CD14-positive monocyte (primary cell): ENCODE results near the gene GNLY. TPM values are rescaled to one million over a fixed set of nuclear protein-coding genes. Genes with fewer than 3 reads are reported as not detected.

Experiments used
- DNase-seq, 3 donors: peaks; one replicate each; pipeline ENCODE4 v3.0.0-alpha.2; 2011 to 2022
- H2AFZ ChIP-seq: 2 replicates; pipeline ENCODE4 v1.6.0; 2012; ENCODE audit warnings: mild to moderate bottlenecking, low read depth, low read length, inconsistent platforms; ENCODE audit not compliant: insufficient read depth, poor library complexity, severe bottlenecking
- H3K27ac ChIP-seq, 2 donors: 1 replicate in 1 of 2; 2 replicates in 1 of 2; pipeline ENCODE4 v1.5.1; 2012 to 2013; ENCODE audit warnings: low read length in 2 of 2, control low read depth in 1 of 2, inconsistent platforms in 1 of 2, low read depth in 1 of 2, mild to moderate bottlenecking in 1 of 2
- H3K27me3 ChIP-seq, 2 donors: one replicate each; pipeline versions ENCODE4 v1.6.0 to v1.6.1; 2011 to 2013; ENCODE audit warnings: low read length in 2 of 2; ENCODE audit not compliant: control insufficient read depth in 2 of 2, insufficient read depth in 2 of 2
- H3K36me3 ChIP-seq, 2 donors: replicated peaks in 1 of 2; 1 replicate in 1 of 2; 2 replicates in 1 of 2; pipeline versions ENCODE4 v1.5.1 to v1.6.1; 2012 to 2013; ENCODE audit warnings: low read length in 2 of 2, control low read depth in 1 of 2, inconsistent platforms in 1 of 2, mild to moderate bottlenecking in 1 of 2; ENCODE audit not compliant: insufficient read depth in 2 of 2, control insufficient read depth in 1 of 2
- H3K4me1 ChIP-seq, 2 donors: 1 replicate in 1 of 2; 2 replicates in 1 of 2; pipeline versions ENCODE4 v1.5.1 to v1.6.1; 2012 to 2013; ENCODE audit warnings: low read length in 2 of 2, control low read depth in 1 of 2, inconsistent platforms in 1 of 2, mild to moderate bottlenecking in 1 of 2, moderate library complexity in 1 of 2; ENCODE audit not compliant: insufficient read depth in 2 of 2, control insufficient read depth in 1 of 2
- H3K4me2 ChIP-seq: replicated peaks from 2 replicates; pipeline ENCODE3; 2012; ENCODE audit warnings: low read length, moderate library complexity, mild to moderate bottlenecking; ENCODE audit not compliant: poor library complexity, severe bottlenecking; ENCODE audit errors: extremely low read depth
- H3K4me3 ChIP-seq, 3 experiments: fragments of 200-600 bp in 1 of 3; sonication (generic) in 1 of 3; replicated peaks in 1 of 3; 1 replicate in 2 of 3; 2 replicates in 1 of 3; pipeline ENCODE4 v1.5.1; 2011 to 2013; ENCODE audit warnings: low read length in 3 of 3, mild to moderate bottlenecking in 3 of 3, control low read depth in 2 of 3, low read depth in 2 of 3, inconsistent platforms in 1 of 3, moderate library complexity in 1 of 3
- H3K79me2 ChIP-seq: 2 replicates; pipeline ENCODE4 v1.6.0; 2012; ENCODE audit warnings: mild to moderate bottlenecking, control low read depth, inconsistent platforms, low read length, moderate library complexity; ENCODE audit not compliant: insufficient read depth
- H3K9ac ChIP-seq: 2 replicates; pipeline ENCODE4 v1.6.0; 2017; ENCODE audit warnings: low read length, mild to moderate bottlenecking; ENCODE audit not compliant: insufficient read depth, poor library complexity, severe bottlenecking
- H3K9me3 ChIP-seq, 2 donors: replicated peaks in 1 of 2; 1 replicate in 1 of 2; 2 replicates in 1 of 2; pipeline versions ENCODE4 v1.5.1 to v1.6.1; 2012 to 2013; ENCODE audit warnings: low read length in 2 of 2, control low read depth in 1 of 2; ENCODE audit not compliant: control insufficient read depth in 1 of 2, insufficient read depth in 1 of 2
- H4K20me1 ChIP-seq: 2 replicates; pipeline ENCODE4 v1.6.0; 2012; ENCODE audit warnings: mild to moderate bottlenecking, low read length, control low read depth, moderate library complexity; ENCODE audit not compliant: insufficient read depth
- H3K27ac Mint-ChIP-seq, 7 donors: one replicate each; pipeline ENCODE4 v1.8.0; 2020; ENCODE audit warnings: mild to moderate bottlenecking in 7 of 7, mixed read lengths in 7 of 7, moderate library complexity in 6 of 7, inconsistent platforms in 2 of 7
- H3K27me3 Mint-ChIP-seq, 3 donors: one replicate each; pipeline ENCODE4 v1.8.0; 2021 to 2022; ENCODE audit warnings: low read depth in 3 of 3, mild to moderate bottlenecking in 3 of 3, mixed read lengths in 3 of 3, moderate library complexity in 3 of 3, inconsistent platforms in 1 of 3
- H3K36me3 Mint-ChIP-seq, 2 donors: one replicate each; pipeline ENCODE4 v1.8.0; 2020; ENCODE audit warnings: mixed read lengths in 2 of 2, inconsistent platforms in 1 of 2, mild to moderate bottlenecking in 1 of 2
- H3K4me1 Mint-ChIP-seq: one replicate; pipeline ENCODE4 v1.8.0; 2020; ENCODE audit warnings: mild to moderate bottlenecking, mixed read lengths
- H3K4me3 Mint-ChIP-seq, 2 donors: one replicate each; pipeline ENCODE4 v1.8.0; 2020; ENCODE audit warnings: mild to moderate bottlenecking in 2 of 2, mixed read lengths in 2 of 2, moderate library complexity in 1 of 2
- H3K9me3 Mint-ChIP-seq, 7 donors: one replicate each; pipeline ENCODE4 v1.8.0; 2020 to 2022; ENCODE audit warnings: mixed read lengths in 7 of 7, mild to moderate bottlenecking in 6 of 7, moderate library complexity in 6 of 7, inconsistent platforms in 2 of 7
- CTCF ChIP-seq: fragments of 200-600 bp; IDR thresholded peaks from one replicate; pipeline ENCODE4 v1.8.0; 2022; ENCODE audit warnings: antibody characterized with exemption, mild to moderate bottlenecking
- WGBS: methylation state at CpG from one replicate; pipeline ENCODE4 v1.1.5; 2013; ENCODE audit warnings: missing lambda C conversion rate; ENCODE audit not compliant: insufficient coverage; 5-methylcytosine and 5-hydroxymethylcytosine counted together
- intact Hi-C, 2 donors: fragments of 100-400 bp; cut with micrococcal nuclease; formaldehyde crosslinking; loops; one replicate each; pipeline versions ENCODE4 v1.15.0 to v1.15.1; 2023
- polyA plus RNA-seq, 3 donors: library from polyadenylated mRNA; depleted of rRNA in 1 of 3; unstranded in 2 of 3; stranded (reverse) in 1 of 3; fragments of 300-500 nt in 2 of 3; fragments of >200 nt in 1 of 3; fragmentation: Illumina TruSeq in 2 of 3; gene quantifications; 1 replicate in 2 of 3; 2 replicates in 1 of 3; pipeline ENCODE4 v1.2.3, GENCODE V29; 2012 to 2021

Gene GNLY
- polyA plus RNA-seq, 3 donors, result 4.6 to 13.2 (median 11.1) TPM

GRCh38 chr2:85684806-85685205 lies 9.4 kb upstream of the GNLY start:
- H3K79me2 ChIP-seq, result no peaks in the 10 kb centered on the region
- H3K4me1 ChIP-seq, result peaks cover 22 to 25% of the 10 kb centered on the region in 2 donors
- no peak overlapping the region for H3K9ac ChIP-seq
- Mint-ChIP-seq H3K36me3 (peaks cover 7 to 12% of the 10 kb centered on the region in 2 donors), H3K27me3 (peaks cover 0 to 2% (median 0%) of the 10 kb centered on the region in 3 donors), H3K9me3 (peaks cover 0 to 2% (median 0%) of the 10 kb centered on the region in 7 donors), H3K27ac (no peak overlapping the region), H3K4me3 (no peak overlapping the region), H3K4me1 (peaks cover 25% of the 10 kb centered on the region)
- no peak for TF ChIP-seq CTCF
- H3K36me3 ChIP-seq, result peaks cover 3 to 8% of the 10 kb centered on the region in 2 donors
- WGBS, result 82% methylated on average over 3 of the region's 4 CpGs
- H3K27ac ChIP-seq, result no peak overlapping the region
- no peaks in the 10 kb centered on the region for H3K27me3 ChIP-seq
- no peak overlapping the region for H3K4me2 ChIP-seq
- H3K9me3 ChIP-seq, result no peaks in the 10 kb centered on the region
- H2AFZ ChIP-seq, result no peak overlapping the region
- DNase-seq, result no peak
- intact Hi-C loops, result loop anchor here in 1 of 2 donors (5.0 kb wide), 1 partner anchor 37 kb away; no protein-coding TSS in a partner anchor
- no peaks in the 10 kb centered on the region for H4K20me1 ChIP-seq
- no peak overlapping the region for H3K4me3 ChIP-seq

GRCh38 chr2:85690932-85691331 lies 3.2 kb upstream of the GNLY start:
- H3K27ac ChIP-seq, result no peak overlapping the region
- peak overlapping the region in 1 of 7 donors; percentile 11 for H3K27ac Mint-ChIP-seq
- H4K20me1 ChIP-seq, result no peaks in the 10 kb centered on the region
- no peaks in the 10 kb centered on the region for H3K27me3 ChIP-seq
- no peak overlapping the region for H3K4me3 Mint-ChIP-seq
- no peak for DNase-seq
- H3K4me2 ChIP-seq, result no peak overlapping the region
- H3K9me3 Mint-ChIP-seq, result no peaks in the 10 kb centered on the region
- H3K36me3 ChIP-seq, result peaks cover 3 to 8% of the 10 kb centered on the region in 2 donors
- H3K4me1 ChIP-seq, result peaks cover 30 to 34% of the 10 kb centered on the region in 2 donors
- peaks cover 28% of the 10 kb centered on the region for H3K4me1 Mint-ChIP-seq
- H3K4me3 ChIP-seq, result no peak overlapping the region
- TF ChIP-seq CTCF, result no peak
- no peaks in the 10 kb centered on the region for H3K9me3 ChIP-seq
- intact Hi-C loops, result no loop called here
- peaks cover 0 to 6% (median 2%) of the 10 kb centered on the region in 3 donors for H3K27me3 Mint-ChIP-seq
- H3K9ac ChIP-seq, result no peak overlapping the region
- H3K79me2 ChIP-seq, result no peaks in the 10 kb centered on the region
- H3K36me3 Mint-ChIP-seq, result peaks cover 10 to 13% of the 10 kb centered on the region in 2 donors
- 100% methylated on average over 2 of the region's 4 CpGs for WGBS
- no peak overlapping the region for H2AFZ ChIP-seq
